OCI-LY7 (cell line): ENCODE measurements around the gene SLC31A1. TPM values are rescaled to one million over a fixed set of nuclear protein-coding genes. Genes with fewer than 3 reads are reported as not detected.

Experiments used
- BruUV-seq: library from RNA; stranded (reverse); fragments of 400-500 nt; replicated peaks from 2 replicates; lab custom pipeline; 2021; lab: Mats Ljungman, UMichigan
- CTCF ChIA-PET: fragments of 300-600 bp; sonication (Branson Sonifier 250); formaldehyde crosslinking; loops from one replicate; lab custom pipeline; 2022; ENCODE audit warnings: antibody characterized with exemption; ENCODE audit not compliant: unreplicated experiment; lab: Charles Lee
- POLR2A ChIA-PET: fragments of 300-600 bp; sonication (Branson Sonifier 250); formaldehyde crosslinking; loops from one replicate; lab custom pipeline; 2022; ENCODE audit warnings: antibody characterized with exemption; lab: Charles Lee
- DNase-seq: peaks from one replicate; pipeline ENCODE4 v3.0.0-alpha.2; 2015; ENCODE audit warnings: low spot score
- H2AFZ ChIP-seq: fragments of 200-600 bp; sonication (generic), shearing (Covaris generic); 2 replicates; pipeline ENCODE4 v1.6.1; 2014; ENCODE audit warnings: mild to moderate bottlenecking, antibody characterized with exemption, low read length, moderate library complexity
- H3K27ac ChIP-seq: fragments of 200-600 bp; sonication (generic); 2 replicates; pipeline ENCODE4 v1.5.1; 2014; ENCODE audit warnings: mixed run types, low read depth, mild to moderate bottlenecking, moderate library complexity, low read length, inconsistent platforms; ENCODE audit not compliant: poor library complexity, severe bottlenecking
- H3K36me3 ChIP-seq: fragments of 200-600 bp; sonication (generic); 2 replicates; pipeline ENCODE4 v1.6.1; 2014; ENCODE audit warnings: mild to moderate bottlenecking, antibody characterized with exemption, low read length, moderate library complexity, mixed read lengths; ENCODE audit not compliant: insufficient read depth
- H3K4me1 ChIP-seq: fragments of 200-600 bp; sonication (generic); 2 replicates; pipeline ENCODE4 v1.5.1; 2014; ENCODE audit warnings: mild to moderate bottlenecking, low read length; ENCODE audit not compliant: insufficient read depth, poor library complexity, severe bottlenecking
- H3K4me2 ChIP-seq: fragments of 200-600 bp; sonication (generic); 2 replicates; pipeline ENCODE4 v1.6.1; 2014; ENCODE audit warnings: mild to moderate bottlenecking, low read length
- H3K4me3 ChIP-seq: fragments of 200-600 bp; sonication (generic); 2 replicates; pipeline ENCODE4 v1.5.1; 2014; ENCODE audit warnings: mild to moderate bottlenecking, low read depth, low read length; ENCODE audit not compliant: poor library complexity, severe bottlenecking
- H3K79me2 ChIP-seq: fragments of 200-600 bp; sonication (generic); 2 replicates; pipeline ENCODE4 v1.6.1; 2016; ENCODE audit warnings: low read depth, mild to moderate bottlenecking, low read length, moderate library complexity, mixed read lengths; ENCODE audit not compliant: insufficient read depth
- H3K9me2 ChIP-seq: fragments of 200-600 bp; sonication (generic); 2 replicates; pipeline ENCODE4 v1.6.1; 2016; ENCODE audit warnings: mild to moderate bottlenecking, low read length, mixed read lengths; ENCODE audit not compliant: insufficient read depth
- H3K9me3 ChIP-seq: fragments of 200-600 bp; sonication (generic); 2 replicates; pipeline ENCODE4 v1.6.1; 2014; ENCODE audit warnings: mild to moderate bottlenecking, mixed run types, low read length, mixed read lengths
- H4K20me1 ChIP-seq: fragments of 200-600 bp; sonication (generic); 2 replicates; pipeline ENCODE4 v1.6.1; 2014; ENCODE audit warnings: mild to moderate bottlenecking, antibody characterized with exemption, low read length, moderate library complexity, mixed read lengths; ENCODE audit not compliant: insufficient read depth
- EZH2phosphoT487 ChIP-seq: fragments of 200-600 bp; sonication (generic); IDR thresholded peaks from 2 replicates; pipeline ENCODE4 v1.6.1; 2018; ENCODE audit warnings: low read depth, borderline replicate concordance, mild to moderate bottlenecking, mixed run types, antibody characterized with exemption, low read length, moderate library complexity, mixed read lengths
- intact Hi-C: fragments of 100-400 bp; cut with micrococcal nuclease; formaldehyde crosslinking; loops from one replicate; pipeline ENCODE4 v1.10.0; 2022; ENCODE audit not compliant: unreplicated experiment
- total RNA-seq, 2 experiments: library from RNA; depleted of rRNA in 1 of 2; stranded (reverse); fragments of >200 nt in 1 of 2; shearing (Covaris generic) in 1 of 2; gene quantifications; 2 replicates each; pipeline ENCODE4 v1.2.3, GENCODE V29; 2014 to 2022
- TF ChIP-seq, protein P1 (sequence below): fragments of 200-600 bp; sonication (generic); conservative IDR thresholded peaks from 2 replicates; pipeline ENCODE4 v1.5.1; 2014; ENCODE audit warnings: mild to moderate bottlenecking, antibody characterized with exemption, low read length, moderate library complexity, mixed read lengths

Gene SLC31A1
- total RNA-seq, 2 experiments from 2014 or later, result 3.9 to 16.7 TPM

DNA sequence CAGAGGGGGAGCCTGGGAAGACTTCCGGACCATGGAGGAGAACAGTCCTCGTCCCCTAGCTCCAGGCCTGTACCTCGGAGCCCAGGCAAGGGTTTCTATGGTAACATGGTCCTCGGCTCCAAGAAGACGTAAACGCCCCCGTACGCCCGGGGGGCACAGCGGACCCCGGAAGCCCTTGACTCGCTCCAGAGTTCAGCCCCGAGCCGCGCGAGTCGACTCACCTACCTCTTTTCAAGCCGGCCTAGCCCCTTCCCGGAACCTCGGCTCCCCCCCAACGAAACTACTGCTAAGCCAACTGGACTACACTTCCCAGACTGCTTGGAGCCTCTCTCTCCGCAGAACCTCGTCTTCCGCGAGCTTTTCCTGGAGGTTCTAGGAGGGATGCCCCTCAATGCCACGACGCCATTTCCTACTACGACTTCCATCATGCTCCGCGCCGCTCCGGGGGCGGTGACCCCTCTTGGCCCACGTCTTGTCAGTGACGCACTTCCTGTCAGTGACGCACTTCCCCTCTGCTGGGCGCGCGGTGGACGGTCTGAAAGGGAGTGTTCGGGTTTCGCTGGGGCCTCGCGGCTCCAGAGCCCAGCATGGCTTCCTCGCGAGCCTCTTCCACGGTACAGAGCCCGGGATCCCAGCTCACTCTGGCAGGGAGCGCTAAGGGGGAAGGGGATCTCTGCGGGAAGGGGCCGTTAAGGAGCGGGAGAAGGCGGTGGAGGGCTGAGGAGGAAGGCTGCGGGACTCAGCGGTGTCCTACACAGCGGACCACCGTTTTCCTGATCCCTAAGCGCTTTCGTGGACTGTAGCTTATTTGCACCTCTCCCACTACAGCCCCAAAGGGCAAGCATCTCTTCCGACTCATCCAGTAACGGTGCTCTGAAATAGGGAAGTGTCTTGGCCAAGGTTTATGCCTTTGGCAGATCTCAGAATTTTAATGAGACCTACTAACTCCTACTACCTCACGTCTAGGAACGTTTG, 54.1 kb downstream of the SLC31A1 start, which contains the start of the genes CDC26 and PRPF4:
CDC26 (minus strand) TSS at position 416 of the 975 bp plus-strand sequence. CDS start 3,065 bp downstream, outside the sequence.
PRPF4 (plus strand) TSS at position 502 of the 975 bp plus-strand sequence; CDS start at position 588, 86 bp downstream.
- ChIA-PET POLR2A (interaction anchor here (0.6 to 2.8 kb wide), 21 partner anchors 9 to 784 kb away, joined by 3 to 22 read pairs (median 4); partner anchors contain the start of genes ALAD, C9orf43, FKBP15 and POLE3), CTCF (interaction anchor here (0.7 to 1.0 kb wide), 2 partner anchors 11 to 72 kb away, joined by 3 read pairs; no protein-coding TSS in a partner anchor)
- BruUV-seq, result TSS peak; percentile 79
- DNase-seq, result peak; percentile 97
- Histone ChIP-seq H2AFZ (peak within 1 kb of the TSS; percentile 86), H3K4me1 (peaks cover 29% of the 10 kb centered on the region), H3K9me2 (no peaks in the 10 kb centered on the region), H3K9me3 (no peaks in the 10 kb centered on the region), H3K4me3 (peak within 1 kb of the TSS; percentile 84), H3K27ac (peak within 1 kb of the TSS; percentile 68), H4K20me1 (peaks cover 9% of the 10 kb centered on the region; the same call in 1 of the 2 replicates), H3K36me3 (peaks cover 65% of the 10 kb centered on the region), H3K79me2 (peaks cover 48% of the 10 kb centered on the region), H3K4me2 (peak within 1 kb of the TSS; percentile 94)
- TF ChIP-seq, protein P1, sequence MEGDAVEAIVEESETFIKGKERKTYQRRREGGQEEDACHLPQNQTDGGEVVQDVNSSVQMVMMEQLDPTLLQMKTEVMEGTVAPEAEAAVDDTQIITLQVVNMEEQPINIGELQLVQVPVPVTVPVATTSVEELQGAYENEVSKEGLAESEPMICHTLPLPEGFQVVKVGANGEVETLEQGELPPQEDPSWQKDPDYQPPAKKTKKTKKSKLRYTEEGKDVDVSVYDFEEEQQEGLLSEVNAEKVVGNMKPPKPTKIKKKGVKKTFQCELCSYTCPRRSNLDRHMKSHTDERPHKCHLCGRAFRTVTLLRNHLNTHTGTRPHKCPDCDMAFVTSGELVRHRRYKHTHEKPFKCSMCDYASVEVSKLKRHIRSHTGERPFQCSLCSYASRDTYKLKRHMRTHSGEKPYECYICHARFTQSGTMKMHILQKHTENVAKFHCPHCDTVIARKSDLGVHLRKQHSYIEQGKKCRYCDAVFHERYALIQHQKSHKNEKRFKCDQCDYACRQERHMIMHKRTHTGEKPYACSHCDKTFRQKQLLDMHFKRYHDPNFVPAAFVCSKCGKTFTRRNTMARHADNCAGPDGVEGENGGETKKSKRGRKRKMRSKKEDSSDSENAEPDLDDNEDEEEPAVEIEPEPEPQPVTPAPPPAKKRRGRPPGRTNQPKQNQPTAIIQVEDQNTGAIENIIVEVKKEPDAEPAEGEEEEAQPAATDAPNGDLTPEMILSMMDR, result no peak
- TF ChIP-seq EZH2phosphoT487, result no peak
- intact Hi-C loops, result loop anchor here (1.0 to 2.0 kb wide), 5 partner anchors 55 to 307 kb away; partner anchors contain the start of genes ALAD, C9orf43, FKBP15 and POLE3

DNA sequence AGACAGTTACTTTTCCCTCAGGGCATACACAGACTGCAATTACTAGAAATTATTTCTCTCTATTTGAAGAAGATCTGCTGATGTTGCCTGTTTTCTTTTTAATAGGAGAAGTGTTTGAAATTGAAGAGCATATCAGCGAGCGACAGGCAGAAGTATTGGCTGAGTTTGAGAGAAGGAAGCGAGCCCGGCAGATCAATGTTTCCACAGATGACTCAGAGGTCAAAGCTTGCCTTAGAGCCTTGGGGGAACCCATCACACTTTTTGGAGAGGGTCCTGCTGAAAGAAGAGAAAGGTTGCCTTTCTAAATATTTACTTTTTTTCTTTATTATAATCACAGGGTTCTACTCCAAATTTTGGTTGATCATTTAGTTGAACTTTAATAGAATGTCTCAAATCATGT, 57.5 kb downstream of the SLC31A1 start:
- no peak for TF ChIP-seq EZH2phosphoT487
- TF ChIP-seq, protein P1, result no peak
- Histone ChIP-seq H3K27ac (no peak overlapping the region), H3K9me3 (no peaks in the 10 kb centered on the region), H3K36me3 (peaks cover 69% of the 10 kb centered on the region), H3K4me3 (no peak overlapping the region), H3K9me2 (no peaks in the 10 kb centered on the region), H4K20me1 (peaks cover 8% of the 10 kb centered on the region; the same call in 1 of the 2 replicates), H3K79me2 (peaks cover 42% of the 10 kb centered on the region), H2AFZ (no peak overlapping the region), H3K4me2 (no peak overlapping the region), H3K4me1 (peaks cover 28% of the 10 kb centered on the region)
- ChIA-PET CTCF (no interaction called here), POLR2A (interaction anchor here (0.5 to 1.0 kb wide), 2 partner anchors 14 to 43 kb away, joined by 3 to 4 read pairs; no protein-coding TSS in a partner anchor)
- DNase-seq, result no peak
- no TSS peak for BruUV-seq
- intact Hi-C loops, result no loop called here
